OCI-LY3 (cell line): ENCODE measurements around the gene EMC1.
A peak's percentile ranks its signal among the peaks of the same experiment; 100 is the strongest.

Experiments
- H2AFZ ChIP-seq: fragments of 200-600, 300-600 bp; shearing (Covaris generic); 2 replicates; pipeline ENCODE4 v1.6.0; 2014; ENCODE audit warnings: antibody characterized with exemption, low read depth, low read length
- H3K27ac ChIP-seq: fragments of 200-600, 300-600 bp; sonication (generic); 2 replicates; pipeline ENCODE4 v1.5.1; 2014; ENCODE audit warnings: mild to moderate bottlenecking, low read length, moderate library complexity, mixed read lengths
- H3K27me3 ChIP-seq: fragments of 200-600, 300-600 bp; sonication (generic); 2 replicates; pipeline ENCODE4 v1.6.1; 2014; ENCODE audit warnings: low read depth, low read length, mixed read lengths
- H3K36me3 ChIP-seq: fragments of 200-600, 300-600 bp; sonication (generic); replicated peaks from 2 replicates; pipeline ENCODE3; 2014; ENCODE audit warnings: low read depth, low read length, mixed read lengths
- H3K4me1 ChIP-seq: fragments of 300-600, 200-600 bp; sonication (generic); 2 replicates; pipeline ENCODE4 v1.6.1; 2014; ENCODE audit warnings: low read length, mixed read lengths
- H3K4me2 ChIP-seq: fragments of 200-600, 300-600 bp; sonication (generic); 2 replicates; pipeline ENCODE4 v1.6.1; 2014; ENCODE audit warnings: low read length, mixed read lengths
- H3K4me3 ChIP-seq: fragments of 300-600, 200-600 bp; sonication (generic); 2 replicates; pipeline ENCODE4 v1.5.1; 2014; ENCODE audit warnings: antibody characterized with exemption, mild to moderate bottlenecking, low read length, moderate library complexity
- H3K79me2 ChIP-seq: fragments of 300-600, 200-600 bp; shearing (Covaris generic); 2 replicates; pipeline ENCODE4 v1.6.1; 2014; ENCODE audit warnings: mild to moderate bottlenecking, low read length, mixed read lengths
- H3K9ac ChIP-seq: fragments of 300-600, 200-600 bp; shearing (Covaris generic); 2 replicates; pipeline ENCODE4 v1.6.0; 2014; ENCODE audit warnings: mild to moderate bottlenecking, low read length, moderate library complexity
- H3K9me3 ChIP-seq: fragments of 200-600, 300-600 bp; shearing (Covaris generic); 2 replicates; pipeline ENCODE4 v1.6.1; 2014; ENCODE audit warnings: low read length, mixed read lengths; ENCODE audit not compliant: insufficient read depth
- H4K20me1 ChIP-seq: fragments of 200-600, 300-600 bp; sonication (generic); 2 replicates; pipeline ENCODE4 v1.6.1; 2016; ENCODE audit warnings: low read length, mixed read lengths; ENCODE audit not compliant: insufficient read depth
- CTCF ChIP-seq: fragments of 200-600, 300-600 bp; sonication (generic); IDR thresholded peaks from 2 replicates; pipeline ENCODE4 v1.5.1; 2014; ENCODE audit warnings: antibody characterized with exemption, low read length, low read depth
- EZH2phosphoT487 ChIP-seq: fragments of 200-600 bp; shearing (Covaris generic); IDR thresholded peaks from 2 replicates; pipeline ENCODE4 v1.6.1; 2018; ENCODE audit warnings: antibody characterized with exemption, mixed run types, low read depth

The EMC1 gene

GRCh38 chr1:19178734-19179398 lies 72.5 kb downstream of the EMC1 start:
- H2AFZ ChIP-seq, result no peak overlapping the region
- no peak overlapping the region for H3K4me2 ChIP-seq
- H3K36me3 ChIP-seq, result peaks cover 51% of the 10 kb centered on the region
- no peak overlapping the region for H3K9ac ChIP-seq
- H3K9me3 ChIP-seq, result no peaks in the 10 kb centered on the region
- no peaks in the 10 kb centered on the region for H3K4me1 ChIP-seq
- H3K27me3 ChIP-seq, result no peaks in the 10 kb centered on the region
- TF ChIP-seq CTCF, result no peak
- TF ChIP-seq EZH2phosphoT487, result no peak
- H3K27ac ChIP-seq, result no peak overlapping the region
- no peaks in the 10 kb centered on the region for H4K20me1 ChIP-seq
- H3K79me2 ChIP-seq, result no peaks in the 10 kb centered on the region
- no peak overlapping the region for H3K4me3 ChIP-seq

GRCh38 chr1:19177811-19178210 lies 73.5 kb downstream of the EMC1 start:
- no peaks in the 10 kb centered on the region for H4K20me1 ChIP-seq
- H2AFZ ChIP-seq, result no peak overlapping the region
- H3K4me2 ChIP-seq, result no peak overlapping the region
- H3K9me3 ChIP-seq, result no peaks in the 10 kb centered on the region
- no peaks in the 10 kb centered on the region for H3K27me3 ChIP-seq
- no peak overlapping the region for H3K4me3 ChIP-seq
- TF ChIP-seq CTCF, result no peak
- TF ChIP-seq EZH2phosphoT487, result no peak
- no peaks in the 10 kb centered on the region for H3K4me1 ChIP-seq
- H3K36me3 ChIP-seq, result peaks cover 54% of the 10 kb centered on the region
- H3K79me2 ChIP-seq, result no peaks in the 10 kb centered on the region
- no peak overlapping the region for H3K9ac ChIP-seq
- H3K27ac ChIP-seq, result no peak overlapping the region

GRCh38 chr1:19169642-19170041 lies 81.7 kb downstream of the EMC1 start:
- peak overlapping the region; percentile 87 for H3K4me2 ChIP-seq
- peak overlapping the region; percentile 62 for H3K4me3 ChIP-seq
- peaks cover 64% of the 10 kb centered on the region for H3K4me1 ChIP-seq
- TF ChIP-seq EZH2phosphoT487 (no peak), CTCF (no peak)
- no peak overlapping the region for H2AFZ ChIP-seq
- H3K36me3 ChIP-seq, result peaks cover 76% of the 10 kb centered on the region
- H4K20me1 ChIP-seq, result peaks cover 13% of the 10 kb centered on the region
- H3K27ac ChIP-seq, result peak overlapping the region; percentile 93
- H3K9me3 ChIP-seq, result no peaks in the 10 kb centered on the region
- no peaks in the 10 kb centered on the region for H3K27me3 ChIP-seq
- peak overlapping the region; percentile 47; the same call in 1 of the 2 replicates for H3K9ac ChIP-seq
- H3K79me2 ChIP-seq, result peaks cover 34% of the 10 kb centered on the region

GRCh38 chr1:19167140-19167539 lies 84.2 kb downstream of the EMC1 start:
- Histone ChIP-seq H3K9me3 (no peaks in the 10 kb centered on the region), H4K20me1 (peaks cover 13% of the 10 kb centered on the region), H3K27ac (no peak overlapping the region), H3K36me3 (peaks cover 82% of the 10 kb centered on the region), H3K4me3 (no peak overlapping the region), H3K79me2 (peaks cover 34% of the 10 kb centered on the region), H3K4me1 (peaks cover 64% of the 10 kb centered on the region), H3K9ac (no peak overlapping the region), H2AFZ (no peak overlapping the region), H3K27me3 (no peaks in the 10 kb centered on the region), H3K4me2 (no peak overlapping the region)
- TF ChIP-seq EZH2phosphoT487 (no peak), CTCF (no peak)
